H1 (cell line): ENCODE data around the gene MEF2C. TPM values are rescaled to one million over a fixed set of nuclear protein-coding genes. Genes with fewer than 3 reads are reported as not detected.

Source experiments
- CTCF ChIA-PET: fragments of 300-600 bp; sonication (Branson Sonifier 250); formaldehyde crosslinking; loops from one replicate; lab custom pipeline; 2021; ENCODE audit not compliant: partially characterized antibody; lab: Charles Lee
- POLR2A ChIA-PET: fragments of 300-600 bp; sonication (Branson Sonifier 250); formaldehyde crosslinking; loops from one replicate; lab custom pipeline; 2021; ENCODE audit warnings: inconsistent platforms; ENCODE audit not compliant: partially characterized antibody; lab: Charles Lee
- DNase-seq, 2 experiments: peaks; one replicate each; pipeline versions ENCODE4 v3.0.0 to v3.0.0-alpha.2; 2010 to 2022; ENCODE audit warnings: low spot score in 2 of 2, low read depth in 1 of 2, mixed read lengths in 1 of 2
- FAIRE-seq: peaks from 2 replicates; lab custom pipeline; 2011; peaks lifted over from hg19 to GRCh38; lab: Jason Lieb, UNC
- H2AFZ ChIP-seq: 2 replicates; pipeline ENCODE4 v1.8.1; 2012; ENCODE audit warnings: low read length, inconsistent platforms
- H2AK5ac ChIP-seq: 2 replicates; pipeline ENCODE4 v1.6.1; 2013; ENCODE audit warnings: low read depth, low read length
- H2BK120ac ChIP-seq: replicated peaks from 2 replicates; pipeline ENCODE3; 2013; ENCODE audit warnings: low read depth, low read length, inconsistent platforms
- H2BK12ac ChIP-seq: 2 replicates; pipeline ENCODE4 v1.6.1; 2013; ENCODE audit warnings: low read depth, low read length
- H2BK15ac ChIP-seq: 2 replicates; pipeline ENCODE4 v1.6.1; 2013; ENCODE audit warnings: low read length
- H2BK20ac ChIP-seq: 2 replicates; pipeline ENCODE4 v1.6.1; 2013; ENCODE audit warnings: low read length
- H2BK5ac ChIP-seq: 2 replicates; pipeline ENCODE4 v1.6.1; 2013; ENCODE audit warnings: low read depth, low read length
- H3K14ac ChIP-seq: 2 replicates; pipeline ENCODE4 v1.6.1; 2013; ENCODE audit warnings: inconsistent platforms; ENCODE audit not compliant: insufficient read length
- H3K18ac ChIP-seq: 2 replicates; pipeline ENCODE4 v1.6.1; 2013; ENCODE audit warnings: low read length; ENCODE audit errors: extremely low read depth
- H3K23ac ChIP-seq: 2 replicates; pipeline ENCODE4 v1.6.1; 2013; ENCODE audit warnings: inconsistent platforms; ENCODE audit not compliant: insufficient read length
- H3K23me2 ChIP-seq: 2 replicates; pipeline ENCODE4 v1.6.1; 2013; ENCODE audit warnings: low read depth, low read length
- H3K27ac ChIP-seq: 2 replicates; pipeline ENCODE4 v1.6.1; 2011; ENCODE audit warnings: low read depth, low read length, inconsistent platforms
- H3K27me3 ChIP-seq, 4 experiments: replicated peaks in 1 of 4; 1 replicate in 1 of 4; 2 replicates in 3 of 4; pipeline versions ENCODE4 v1.6.1 to v1.8.1; 2011 to 2013; ENCODE audit warnings: low read length in 3 of 4, mild to moderate bottlenecking in 3 of 4, inconsistent platforms in 2 of 4, mixed read lengths in 2 of 4, moderate library complexity in 1 of 4; ENCODE audit not compliant: control insufficient read depth in 3 of 4, insufficient read depth in 3 of 4; ENCODE audit errors: extremely low read depth in 1 of 4
- H3K36me3 ChIP-seq, 4 experiments: 2 replicates each; pipeline versions ENCODE4 v1.6.1 to v1.8.1; 2011 to 2013; ENCODE audit warnings: mild to moderate bottlenecking in 4 of 4, low read length in 3 of 4, moderate library complexity in 2 of 4, control low read depth in 1 of 4, inconsistent platforms in 1 of 4; ENCODE audit not compliant: insufficient read depth in 4 of 4, control insufficient read depth in 2 of 4
- H3K4ac ChIP-seq: replicated peaks from 2 replicates; pipeline ENCODE3; 2013; ENCODE audit warnings: low read length, low read depth, mixed read lengths, inconsistent platforms; ENCODE audit not compliant: insufficient read length
- H3K4me1 ChIP-seq, 4 experiments: replicated peaks in 1 of 4; 1 replicate in 1 of 4; 2 replicates in 3 of 4; pipeline versions ENCODE4 v1.6.1 to v1.8.1; 2011 to 2013; ENCODE audit warnings: low read length in 3 of 4, inconsistent platforms in 2 of 4, mixed read lengths in 1 of 4; ENCODE audit not compliant: insufficient read depth in 4 of 4, control insufficient read depth in 3 of 4
- H3K4me2 ChIP-seq, 2 experiments: 2 replicates each; pipeline versions ENCODE4 v1.6.1 to v1.8.1; 2011 to 2013; ENCODE audit warnings: low read depth in 2 of 2, low read length in 2 of 2, control low read depth in 1 of 2, inconsistent platforms in 1 of 2, mild to moderate bottlenecking in 1 of 2; ENCODE audit not compliant: insufficient read depth in 1 of 2
- H3K4me3 ChIP-seq, 4 experiments: fragments of 200-600, 300-600 bp in 1 of 4; sonication (generic), shearing (Covaris generic), sonication (Bioruptor Twin) in 1 of 4; 2 replicates each; pipeline versions ENCODE4 v1.5.1 to v1.8.1; 2011 to 2016; ENCODE audit warnings: low read length in 4 of 4, low read depth in 3 of 4, control low read depth in 2 of 4, inconsistent platforms in 2 of 4, mild to moderate bottlenecking in 2 of 4, mixed read lengths in 1 of 4, moderate library complexity in 1 of 4; ENCODE audit not compliant: insufficient read depth in 2 of 4; ENCODE audit errors: extremely low read depth in 1 of 4
- H3K56ac ChIP-seq: replicated peaks from 2 replicates; pipeline ENCODE3; 2013; ENCODE audit warnings: low read depth, mild to moderate bottlenecking, mixed read lengths, low read length, inconsistent platforms; ENCODE audit not compliant: insufficient read length
- H3K79me1 ChIP-seq: 2 replicates; pipeline ENCODE4 v1.6.1; 2013; ENCODE audit warnings: low read depth, low read length, control low read depth
- H3K79me2 ChIP-seq, 2 experiments: 2 replicates each; pipeline versions ENCODE4 v1.6.1 to v1.8.1; 2012 to 2013; ENCODE audit warnings: low read length in 2 of 2, mild to moderate bottlenecking in 2 of 2, inconsistent platforms in 1 of 2; ENCODE audit not compliant: insufficient read depth in 2 of 2, control insufficient read depth in 1 of 2
- H3K9ac ChIP-seq, 4 experiments: replicated peaks in 1 of 4; 1 replicate in 1 of 4; 2 replicates in 3 of 4; pipeline versions ENCODE4 v1.6.1 to v1.8.1; 2011 to 2013; ENCODE audit warnings: low read depth in 3 of 4, low read length in 3 of 4, control low read depth in 2 of 4, mild to moderate bottlenecking in 2 of 4, moderate library complexity in 2 of 4, inconsistent platforms in 1 of 4; ENCODE audit errors: extremely low read depth in 1 of 4
- H3K9me3 ChIP-seq, 2 experiments: 2 replicates each; pipeline versions ENCODE4 v1.6.1 to v1.8.1; 2012 to 2013; ENCODE audit warnings: mild to moderate bottlenecking in 2 of 2, moderate library complexity in 2 of 2, control low read depth in 1 of 2, inconsistent platforms in 1 of 2, low read depth in 1 of 2, low read length in 1 of 2, mixed read lengths in 1 of 2; ENCODE audit not compliant: insufficient read depth in 2 of 2
- H4K20me1 ChIP-seq, 2 experiments: replicated peaks in 1 of 2; 2 replicates each; pipeline versions ENCODE3 to v1.8.1; 2011 to 2013; ENCODE audit warnings: inconsistent platforms in 2 of 2, low read length in 2 of 2, mild to moderate bottlenecking in 1 of 2; ENCODE audit not compliant: insufficient read depth in 2 of 2, control insufficient read depth in 1 of 2
- H4K5ac ChIP-seq: 2 replicates; pipeline ENCODE4 v1.6.1; 2013; ENCODE audit warnings: low read length, low read depth, mixed read lengths, inconsistent platforms; ENCODE audit not compliant: insufficient read length
- H4K8ac ChIP-seq: 2 replicates; pipeline ENCODE4 v1.8.0; 2013; ENCODE audit warnings: mild to moderate bottlenecking, moderate library complexity, low read length, inconsistent platforms; ENCODE audit not compliant: insufficient read depth; ENCODE audit errors: extremely low read depth
- H4K91ac ChIP-seq: replicated peaks from 2 replicates; pipeline ENCODE3; 2013; ENCODE audit warnings: low read length, mixed read lengths, inconsistent platforms; ENCODE audit not compliant: insufficient read length
- HDAC2 ChIP-seq, 2 experiments: fragments of 300-600 bp in 1 of 2; sonication (generic) in 1 of 2; IDR thresholded peaks; 2 replicates each; pipeline ENCODE4 v1.6.1; 2011 to 2012; ENCODE audit warnings: low read depth in 2 of 2, low read length in 2 of 2, mild to moderate bottlenecking in 2 of 2, moderate library complexity in 2 of 2, borderline replicate concordance in 1 of 2, inconsistent platforms in 1 of 2
- HDAC6 ChIP-seq: IDR thresholded peaks from one replicate; pipeline ENCODE4 v1.7.1; 2012; ENCODE audit warnings: low read depth, mild to moderate bottlenecking, inconsistent platforms, low read length, moderate library complexity
- RXRA ChIP-seq: IDR thresholded peaks from 2 replicates; pipeline ENCODE4 v1.6.1; 2011; ENCODE audit warnings: low read depth, mild to moderate bottlenecking, low read length, moderate library complexity; ENCODE audit not compliant: insufficient read depth
- TAF1 ChIP-seq: IDR thresholded peaks from 2 replicates; pipeline ENCODE4 v1.6.1; 2011; ENCODE audit warnings: mild to moderate bottlenecking, low read depth, low read length
- WGBS, 2 experiments: shearing (Covaris generic) in 1 of 2; methylation state at CpG; one replicate each; pipeline versions ENCODE4 v1.1.6 to v1.1.7; 2013 to 2015; ENCODE audit warnings: low lambda C conversion rate in 2 of 2, mixed read lengths in 2 of 2, inconsistent platforms in 1 of 2, low coverage in 1 of 2, missing lambda C conversion rate in 1 of 2; ENCODE audit not compliant: insufficient replicate concordance in 2 of 2, insufficient coverage in 1 of 2, insufficient read length in 1 of 2; ENCODE audit errors: extremely low coverage in 1 of 2, missing lambda C conversion rate in 1 of 2; 5-methylcytosine and 5-hydroxymethylcytosine counted together
- polyA plus RNA-seq, 7 experiments: library from polyadenylated mRNA; depleted of rRNA in 3 of 7; stranded (reverse) in 5 of 7; unstranded in 2 of 7; fragments of >200 nt in 5 of 7; fragments of 200-250 nt in 2 of 7; gene quantifications; 1 replicate in 5 of 7; 2 replicates in 1 of 7; 4 replicates in 1 of 7; pipeline versions ENCODE4 v1.2.1 to v1.2.3, GENCODE V29; 2011 to 2013; ENCODE audit warnings: missing spikeins in 2 of 7, mixed read lengths in 2 of 7
- total RNA-seq: library from RNA; stranded (reverse); fragmentation: NEBNext Ultra II Directional; extraction: Animal tissue kit (Norgen Biotek cat#: 25700); gene quantifications from 2 replicates; pipeline ENCODE4 v1.2.1, GENCODE V29; 2021

The MEF2C gene
- total and polyA plus RNA-seq, 2 of the 8 experiments (the other 6 are each of a cell fraction or from before 2014, with no cell fraction given), result 0.59 to 0.99 TPM

- no peak overlapping the region for H4K91ac ChIP-seq
- H3K79me2 ChIP-seq, result no peaks in the 10 kb centered on the region
- FAIRE-seq, result no peak
- H2BK12ac ChIP-seq, result no peak overlapping the region
- H3K27me3 ChIP-seq, result no peaks in the 10 kb centered on the region
- no peak overlapping the region for H3K4me2 ChIP-seq
- H4K20me1 ChIP-seq, result no peaks in the 10 kb centered on the region
- no peaks in the 10 kb centered on the region for H3K36me3 ChIP-seq
- H2BK20ac ChIP-seq, result no peak overlapping the region
- H3K27ac ChIP-seq, result no peak overlapping the region
- H3K79me1 ChIP-seq, result no peaks in the 10 kb centered on the region
- H2BK5ac ChIP-seq, result no peak overlapping the region
- H2AFZ ChIP-seq, result no peak overlapping the region
- no peak for DNase-seq
- H3K23ac ChIP-seq, result no peak overlapping the region
- no peak overlapping the region for H2BK15ac ChIP-seq
- H3K4me1 ChIP-seq, result no peaks in the 10 kb centered on the region
- H3K18ac ChIP-seq, result no peak overlapping the region
- no peaks in the 10 kb centered on the region for H3K23me2 ChIP-seq
- H3K9ac ChIP-seq, result no peak overlapping the region
- H3K56ac ChIP-seq, result no peak overlapping the region
- H3K14ac ChIP-seq, result no peak overlapping the region
- H3K4ac ChIP-seq, result no peak overlapping the region
- H2AK5ac ChIP-seq, result no peak overlapping the region
- no peak overlapping the region for H2BK120ac ChIP-seq
- no peak for TF ChIP-seq RXRA
- TF ChIP-seq TAF1, result no peak
- no peak for TF ChIP-seq HDAC2 (IDR thresholded peaks at IDR 0.05; ENCODE audit: borderline replicate concordance in 1 of 2, low read depth in 2 of 2, low read length in 2 of 2)
- no peak for TF ChIP-seq HDAC6
- ChIA-PET POLR2A (no interaction called here), CTCF (interaction anchor here (1.1 kb wide), 1 partner anchor 10 kb away, joined by 5 read pairs; no protein-coding TSS in a partner anchor)
- H3K9me3 ChIP-seq, result no peaks in the 10 kb centered on the region
- no peak overlapping the region for H3K4me3 ChIP-seq
- no peak overlapping the region for H4K8ac ChIP-seq
- H4K5ac ChIP-seq, result no peak overlapping the region
- 54% methylated on average over 1 of the region's 1 CpG; no CpG with 5 or more reads in 1 of the 2 experiments for WGBS, 2 experiments
Measured at GRCh38 chr5:88930335-88930734, 47.4 kb upstream of the MEF2C start.
